HG02938 (cell line): ENCODE results near the gene HMG20A.

Experiments
- ATAC-seq: cut with Tn5 transposase; IDR thresholded peaks from one replicate; pipeline ENCODE4 v1.9.1; 2021; ENCODE audit warnings: mild to moderate bottlenecking, moderate library complexity; ENCODE audit not compliant: unreplicated experiment

Gene HMG20A

DNA sequence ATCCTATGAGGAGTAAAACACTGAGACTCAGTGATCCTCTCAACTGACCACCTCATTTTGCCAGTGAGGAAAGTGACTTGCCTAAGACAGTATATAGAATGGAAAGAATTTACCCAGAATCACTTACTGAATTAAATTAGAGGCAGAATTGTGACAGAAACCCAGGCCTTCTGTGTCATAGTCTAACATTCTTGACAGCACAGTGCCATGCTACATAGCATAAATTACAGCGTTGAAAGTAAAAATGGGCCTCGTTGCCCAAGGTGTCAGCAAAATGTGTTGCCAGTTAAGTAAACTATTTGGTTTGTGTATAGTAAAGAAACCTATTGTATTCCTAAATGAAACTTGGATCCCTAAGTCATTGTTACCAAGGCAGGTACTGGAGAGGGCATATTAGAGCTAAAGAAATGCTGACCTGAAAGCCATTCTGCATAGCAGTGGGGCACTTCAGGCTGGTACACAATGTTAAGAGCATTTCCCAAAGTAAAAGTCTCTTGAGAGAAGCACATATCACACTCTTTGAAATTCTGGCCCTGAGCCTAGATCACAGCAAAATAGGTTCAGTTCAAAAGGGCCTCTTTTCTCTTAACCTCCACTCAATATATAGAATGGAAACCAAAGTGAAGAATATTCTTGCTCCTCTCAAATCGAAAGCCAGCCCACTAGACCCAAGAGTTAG, 53.8 kb downstream of the HMG20A start:
- ATAC-seq: no peak

DNA sequence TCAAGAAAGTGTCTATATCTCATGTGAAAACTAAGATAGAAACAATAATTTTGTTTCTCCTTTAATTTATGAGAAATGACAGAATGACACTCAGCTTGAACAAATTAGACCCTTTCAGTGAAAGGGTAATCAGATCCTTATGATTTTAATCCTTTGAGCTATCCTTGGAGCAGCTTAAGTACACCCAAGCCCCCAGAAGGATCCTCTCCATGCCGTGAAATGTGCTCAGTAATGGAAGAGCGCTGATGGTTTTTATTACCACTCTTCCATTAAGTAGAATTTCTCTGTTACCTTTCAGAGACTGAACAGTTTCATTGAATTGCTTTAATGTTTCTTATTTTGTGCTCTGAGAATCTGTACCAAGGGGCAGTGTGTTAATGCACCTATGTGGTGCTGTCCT, 54.3 kb downstream of the HMG20A start:
- ATAC-seq: no peak

DNA sequence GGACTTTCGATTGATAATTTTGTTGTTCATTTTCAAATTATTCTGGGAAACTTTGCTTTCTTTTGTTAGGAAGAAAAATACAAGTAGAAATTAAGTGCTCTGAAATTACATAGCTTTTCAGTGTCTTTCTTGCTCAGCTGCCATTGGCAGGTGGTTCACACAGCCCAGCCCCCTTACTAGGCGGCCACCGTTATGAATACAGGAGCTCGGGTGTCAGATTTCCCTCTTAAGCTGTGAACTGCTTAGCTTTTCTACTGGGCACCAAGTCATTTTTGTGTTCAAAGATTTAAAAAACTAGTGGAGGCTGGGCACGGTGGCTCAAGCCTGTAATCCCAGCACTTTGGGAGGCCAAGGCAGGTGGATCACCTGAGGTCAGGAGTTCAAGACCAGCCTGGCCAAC, 55.2 kb downstream of the HMG20A start:
- no peak for ATAC-seq

DNA sequence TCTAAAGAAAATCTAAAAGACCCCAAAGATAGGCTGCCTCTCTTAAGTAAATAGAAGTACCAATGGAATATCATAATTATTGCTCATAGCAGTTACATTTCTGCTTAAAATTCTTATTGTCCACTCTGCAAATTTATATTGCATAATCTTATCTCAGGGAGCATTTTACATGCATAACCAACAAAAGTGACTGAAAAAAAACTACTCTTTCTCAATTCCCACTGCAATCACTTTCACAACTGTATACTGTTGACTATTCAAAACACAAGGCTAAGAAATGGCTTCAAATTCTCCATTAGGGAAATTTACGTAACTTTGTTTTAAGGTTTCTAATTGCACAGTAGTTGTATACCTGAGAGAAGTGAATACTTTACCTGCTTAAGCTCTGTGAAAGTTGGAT, 56.3 kb downstream of the HMG20A start:
- no peak for ATAC-seq

DNA sequence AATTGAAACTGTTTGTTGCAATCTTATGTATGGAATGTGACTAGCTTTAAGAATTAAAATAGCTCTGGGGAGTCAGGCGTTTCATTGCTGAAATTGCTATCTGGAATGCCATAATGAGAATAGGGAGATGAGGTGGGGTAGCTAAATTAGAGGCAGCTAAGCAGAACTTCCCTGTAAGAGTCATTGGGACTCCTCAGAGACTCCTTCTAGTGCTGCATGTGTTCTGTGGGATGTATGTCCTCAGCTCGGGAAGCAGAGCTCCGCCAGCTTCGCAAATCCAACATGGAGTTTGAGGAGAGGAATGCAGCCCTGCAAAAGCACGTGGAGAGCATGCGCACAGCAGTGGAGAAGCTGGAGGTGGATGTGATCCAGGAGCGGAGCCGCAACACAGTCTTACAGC, 57.4 kb downstream of the HMG20A start:
- no peak for ATAC-seq

DNA sequence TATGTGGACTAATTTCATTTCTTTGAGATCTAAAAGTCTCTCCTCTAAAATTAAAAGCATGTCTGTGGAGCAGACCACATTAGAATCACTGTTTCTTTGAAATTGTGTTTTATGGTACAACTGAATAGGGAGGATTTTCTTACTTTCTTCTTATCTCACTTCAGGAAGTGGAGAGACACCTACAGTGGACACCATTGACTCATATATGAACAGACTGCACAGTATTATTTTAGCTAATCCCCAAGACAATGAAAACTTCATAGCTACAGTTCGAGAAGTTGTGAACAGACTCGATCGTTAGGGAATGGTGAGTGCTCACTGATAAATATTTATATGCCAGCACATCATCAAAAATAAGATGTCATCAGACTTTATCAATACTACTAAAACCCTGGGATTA, 58.3 kb downstream of the HMG20A start:
- ATAC-seq: no peak

DNA sequence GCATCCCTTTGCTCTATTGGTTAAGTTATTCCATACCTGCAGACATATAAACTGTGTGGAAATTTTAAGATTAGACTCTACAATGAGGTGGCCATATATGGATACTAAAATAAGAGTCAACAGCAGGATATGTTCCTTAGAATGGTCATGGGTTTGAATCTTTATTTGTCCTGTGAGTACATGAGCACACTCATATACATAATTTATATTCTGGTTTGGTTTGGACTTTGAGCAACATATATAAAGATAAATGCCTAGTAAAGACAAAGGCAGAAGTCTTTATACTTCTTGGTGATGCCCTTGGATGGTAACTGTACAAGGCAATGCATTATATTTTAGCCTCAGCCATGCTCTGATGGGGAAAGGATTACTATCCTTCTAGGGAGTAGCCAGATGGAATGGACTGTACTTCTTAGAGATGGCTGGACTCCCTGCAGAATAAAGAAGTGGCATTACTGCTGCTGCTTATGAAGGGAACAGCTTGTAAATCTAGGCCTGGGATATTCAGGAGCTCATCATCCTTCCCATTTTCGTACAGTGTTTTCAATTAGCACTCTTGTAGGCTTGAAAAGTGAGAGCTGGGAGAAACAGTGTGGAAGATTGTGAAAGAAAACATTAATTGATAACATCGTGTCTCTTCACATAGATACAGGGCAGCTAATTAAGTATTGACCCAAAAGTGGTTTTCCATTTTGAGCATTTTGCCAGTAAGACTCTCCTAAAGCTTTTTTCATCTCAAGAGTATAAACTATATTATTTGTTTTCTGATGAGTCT, 60.4 kb downstream of the HMG20A start:
- no peak for ATAC-seq

DNA sequence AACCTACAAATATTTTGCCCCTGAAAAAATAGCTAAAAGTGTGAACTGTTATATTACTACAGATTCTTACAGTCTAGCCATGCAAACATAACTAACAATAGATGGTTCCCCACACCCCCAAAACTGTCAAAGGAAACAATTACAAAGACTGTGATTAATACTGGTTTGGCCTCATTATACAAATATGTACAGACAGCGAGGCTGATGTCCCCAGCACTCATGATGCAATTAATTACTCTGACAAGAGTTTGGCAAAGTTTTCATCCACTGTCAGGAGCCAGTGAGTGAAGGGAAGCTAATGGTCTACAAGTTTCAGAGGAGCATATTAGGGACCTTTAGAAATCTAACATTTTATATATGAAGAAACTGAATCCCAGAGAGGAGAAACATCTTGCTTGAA, 61.0 kb downstream of the HMG20A start:
- no peak for ATAC-seq

DNA sequence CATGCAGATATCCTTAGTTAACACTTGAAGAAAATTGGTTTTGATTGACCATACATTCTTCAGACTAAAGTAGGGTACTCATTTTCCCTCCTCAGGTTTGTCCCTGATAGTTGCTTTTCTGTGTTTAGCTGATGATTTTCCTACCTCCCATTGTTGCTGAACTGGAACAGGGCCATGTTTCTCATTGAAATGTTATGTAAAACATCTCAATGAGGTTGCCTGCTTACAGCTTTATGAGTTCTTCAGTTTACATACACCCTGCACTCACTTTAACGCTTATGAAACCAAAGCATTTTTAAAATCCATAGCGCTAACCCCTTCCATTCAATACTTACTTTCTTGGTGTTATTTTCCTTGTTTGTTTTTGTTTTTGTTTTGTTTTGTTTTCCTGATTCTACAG, 61.9 kb downstream of the HMG20A start:
- no peak for ATAC-seq

DNA sequence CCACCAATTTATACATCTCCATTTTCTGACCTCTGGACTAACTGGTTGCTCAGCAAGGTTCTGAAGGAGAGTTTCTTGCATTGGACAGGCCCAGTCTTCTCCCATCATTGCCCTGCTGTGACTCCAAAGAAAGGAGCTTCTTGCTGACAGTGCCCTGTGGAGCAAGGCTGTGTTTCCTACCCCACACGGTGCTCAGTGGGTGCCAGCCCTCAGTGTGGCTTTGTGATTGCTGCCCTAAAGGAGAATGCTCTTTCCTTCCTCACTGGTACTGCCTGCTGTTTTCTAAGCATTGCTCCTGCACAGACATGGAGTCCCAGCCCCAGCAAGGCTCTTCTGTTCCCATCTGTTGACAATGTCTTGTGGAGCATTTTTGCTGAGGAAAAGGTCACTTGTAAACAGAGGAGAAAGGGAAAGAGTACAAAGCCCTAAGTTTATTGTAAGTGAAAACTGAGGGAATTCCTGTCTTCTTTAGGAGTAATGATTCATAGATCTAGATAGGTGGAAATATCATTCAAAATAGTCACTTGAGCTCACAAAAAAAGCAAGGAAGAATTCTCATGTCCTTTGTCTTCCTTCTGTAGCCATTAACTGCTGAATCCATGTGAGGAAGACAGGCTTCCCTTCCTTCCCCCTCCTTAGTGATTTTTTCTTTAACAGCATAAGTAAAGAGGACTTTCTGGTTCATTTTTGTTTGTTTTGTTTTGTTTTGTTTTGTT, 62.9 kb downstream of the HMG20A start:
- no peak for ATAC-seq

DNA sequence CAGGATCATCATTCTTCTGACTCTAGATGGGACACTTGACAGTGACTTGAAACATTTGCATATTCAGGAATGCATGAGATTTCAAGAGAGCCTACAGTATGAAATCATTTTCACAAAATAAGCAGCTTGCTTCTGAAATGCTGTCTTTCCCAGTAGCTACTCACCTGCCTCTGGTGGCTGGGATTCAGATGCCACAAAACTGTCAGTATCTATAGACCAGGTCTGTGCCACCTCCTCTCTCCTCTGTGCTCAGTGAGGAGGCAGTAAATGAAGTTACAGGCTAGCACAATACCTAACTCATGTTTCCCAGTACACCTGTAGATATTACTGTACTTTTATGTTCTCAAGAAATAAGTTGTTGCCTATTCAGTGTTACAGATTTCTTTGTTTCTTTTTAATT, 64.3 kb downstream of the HMG20A start:
- no peak for ATAC-seq

DNA sequence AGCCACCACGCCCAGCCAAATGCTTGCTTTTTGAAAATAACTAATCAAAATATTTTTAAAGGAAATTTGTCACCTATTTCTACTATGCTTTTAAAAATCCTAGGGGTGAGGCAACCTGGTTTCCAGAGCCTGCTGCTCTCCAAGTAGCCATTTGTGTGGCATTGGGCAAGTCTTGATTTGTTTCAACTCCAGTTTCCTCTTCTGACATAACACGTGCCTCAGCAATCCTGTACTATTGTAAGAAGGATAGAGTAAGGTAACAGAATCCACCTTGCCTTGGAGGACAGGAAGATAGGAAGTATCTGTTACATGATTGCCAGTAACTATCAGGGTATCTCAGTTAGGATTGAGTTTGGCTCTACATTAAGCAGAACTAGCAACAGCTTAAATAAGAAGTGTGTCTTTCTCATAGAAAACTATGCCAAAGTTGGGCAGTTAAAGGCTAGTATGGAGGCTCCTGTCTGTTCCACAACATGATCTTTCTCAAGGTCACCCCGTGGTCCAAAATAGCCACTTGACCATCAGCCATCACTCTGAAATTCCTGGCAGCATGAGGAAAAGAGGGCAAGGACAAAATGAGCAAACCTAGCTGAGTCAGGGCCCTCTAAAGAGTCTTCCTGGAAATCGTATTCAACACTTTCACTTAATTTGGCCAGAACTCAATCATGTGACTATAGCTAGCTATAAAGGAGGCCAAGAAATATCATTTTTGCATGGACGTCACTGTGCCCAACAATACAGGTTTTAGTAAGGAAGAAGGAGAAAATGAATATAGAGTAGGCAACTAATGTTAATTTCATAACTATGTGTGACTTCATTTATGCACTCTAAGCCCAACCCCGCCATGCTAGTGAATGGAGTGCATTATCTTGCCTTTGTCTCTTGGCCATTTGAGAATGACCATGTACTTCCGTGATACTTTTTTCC, 66.1 kb downstream of the HMG20A start:
- ATAC-seq: no peak

DNA sequence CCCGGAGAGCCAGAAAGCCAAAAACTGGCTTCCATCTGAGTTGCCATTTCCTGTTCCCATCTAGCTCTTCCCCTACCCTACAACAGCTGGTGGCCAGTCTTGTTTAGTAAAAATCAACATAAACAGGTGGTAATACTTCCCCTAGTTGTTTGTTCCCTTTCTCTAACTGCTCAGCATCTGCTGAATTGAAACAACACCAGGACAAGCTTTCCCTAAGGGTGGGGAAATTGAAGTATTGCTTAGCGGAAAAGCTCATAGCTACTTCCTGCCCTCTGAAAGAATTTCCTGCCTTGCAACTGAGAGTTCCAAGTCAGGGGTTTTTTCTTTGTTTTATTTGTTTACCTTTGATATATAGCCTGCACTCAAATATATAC, 66.8 kb downstream of the HMG20A start:
- no peak for ATAC-seq

DNA sequence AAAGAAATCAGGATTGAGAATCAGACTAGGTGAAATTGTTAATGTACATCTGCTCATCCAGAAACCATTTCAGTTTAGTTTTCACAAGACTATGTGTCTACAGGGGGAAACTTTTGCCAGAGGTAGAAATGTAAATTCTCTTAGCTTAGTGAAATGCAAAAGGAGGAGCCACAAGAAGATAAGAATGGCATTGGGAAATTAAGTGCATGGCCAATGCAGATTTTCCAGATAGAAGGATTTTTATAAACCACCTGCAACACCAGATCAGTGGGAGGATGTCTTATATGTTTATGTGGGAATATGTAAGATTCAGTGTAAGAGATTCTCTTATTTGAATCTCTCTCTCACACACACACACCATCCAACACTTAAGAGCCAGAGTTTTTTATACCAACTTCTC, 67.2 kb downstream of the HMG20A start:
- ATAC-seq: no peak

DNA sequence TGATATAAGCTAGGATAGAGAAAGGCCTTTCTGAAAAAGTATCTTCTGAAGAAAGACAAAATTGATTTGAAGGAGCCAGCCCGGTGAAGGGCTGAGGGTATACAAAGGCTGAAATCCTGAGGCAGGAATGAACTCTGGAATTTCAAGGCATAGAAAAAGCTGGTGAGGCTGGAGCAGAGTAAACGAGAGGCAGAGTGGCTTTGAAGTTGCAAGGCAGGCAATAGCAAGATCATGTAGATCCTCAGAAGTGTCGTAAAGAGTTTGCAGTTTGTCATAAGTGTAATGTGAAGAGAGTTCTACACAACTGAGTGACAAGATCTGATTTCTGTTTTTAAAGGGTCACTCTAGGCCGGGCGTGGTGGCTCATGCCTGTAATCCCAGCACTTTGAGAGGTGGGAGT, 69.0 kb downstream of the HMG20A start:
- no peak for ATAC-seq

DNA sequence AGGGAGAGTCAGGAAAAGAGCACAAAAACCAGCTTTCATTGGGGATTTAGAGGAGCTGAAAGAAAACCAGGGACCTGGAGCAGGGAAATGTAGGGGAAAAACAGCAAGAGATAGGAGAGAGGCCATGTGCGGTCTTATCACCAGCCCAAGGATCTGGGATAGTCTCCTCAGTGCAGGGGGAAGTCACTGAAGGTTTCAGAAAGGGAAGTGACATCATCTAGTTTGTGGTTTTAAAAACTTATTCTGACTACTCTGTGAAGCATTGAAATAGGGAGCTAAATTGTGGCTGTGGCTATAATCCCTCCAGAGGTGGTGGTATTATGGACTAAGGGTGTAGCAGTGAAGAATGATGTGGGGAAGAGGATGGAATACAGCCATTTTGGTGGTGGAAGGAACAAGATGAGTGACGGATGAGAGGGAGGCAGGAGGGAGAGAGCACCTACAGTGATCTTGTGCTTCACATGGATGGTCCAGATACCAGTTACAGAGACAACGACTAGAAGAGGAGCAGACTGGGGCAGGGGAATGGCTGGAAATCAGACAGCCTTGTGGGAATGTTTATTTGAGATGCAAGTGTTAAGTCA, 72.7 kb downstream of the HMG20A start:
- no peak for ATAC-seq

DNA sequence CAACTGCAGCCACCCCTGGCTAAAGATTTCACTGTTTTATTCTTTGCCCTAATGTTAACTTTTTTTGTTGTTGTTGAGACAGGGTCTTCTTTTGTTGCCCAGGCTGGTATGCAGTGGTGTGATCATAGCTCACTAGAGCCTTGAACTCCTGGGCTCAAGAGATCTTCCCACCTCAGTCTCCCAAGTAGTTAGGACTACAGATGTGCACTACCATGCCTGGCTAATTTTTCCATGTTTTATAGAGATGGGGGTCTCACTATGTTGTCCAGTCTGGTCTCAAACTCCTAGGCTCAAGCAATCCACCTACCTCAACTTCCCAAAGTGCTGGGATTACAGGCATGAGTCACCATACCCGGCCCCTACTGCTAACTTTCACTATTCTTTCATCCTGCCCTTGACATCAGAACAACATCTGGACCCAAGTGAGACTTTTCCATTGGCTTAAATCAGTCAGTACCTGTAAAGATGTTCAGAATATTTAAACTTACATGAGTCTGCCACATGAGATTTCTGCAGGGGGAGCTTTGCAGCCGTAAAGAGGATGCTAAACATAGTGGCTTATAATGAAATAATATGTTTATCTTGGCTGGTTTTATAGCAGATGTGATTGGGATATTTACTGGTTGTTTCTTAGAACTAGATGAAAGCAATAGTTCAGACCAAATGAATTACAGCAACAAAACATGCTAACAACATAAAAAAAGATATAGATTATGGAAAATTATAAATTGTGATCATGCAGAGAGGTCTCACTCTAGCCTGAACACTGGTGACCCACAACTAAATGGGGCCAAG, 73.6 kb downstream of the HMG20A start:
- ATAC-seq: no peak

DNA sequence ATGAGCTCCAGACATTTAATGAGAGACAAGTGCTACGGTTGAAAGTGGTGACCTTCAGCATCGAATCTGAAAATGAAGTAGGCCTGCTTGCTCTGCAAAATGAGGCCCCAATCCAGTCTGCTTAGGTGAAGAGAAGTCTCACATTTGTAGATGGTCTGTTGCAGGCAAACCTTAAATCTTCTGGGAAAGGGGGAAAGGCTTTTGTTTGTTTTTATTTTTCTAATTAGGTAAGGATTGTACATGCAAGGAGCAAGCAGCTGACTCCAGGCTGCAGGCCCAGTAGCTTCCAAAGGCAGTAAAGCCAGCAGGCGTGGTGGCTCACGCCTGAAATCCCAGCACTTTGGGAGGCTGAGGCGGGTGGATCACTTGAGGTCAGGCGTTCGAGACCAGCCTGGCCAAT, 74.3 kb downstream of the HMG20A start:
- no peak for ATAC-seq

DNA sequence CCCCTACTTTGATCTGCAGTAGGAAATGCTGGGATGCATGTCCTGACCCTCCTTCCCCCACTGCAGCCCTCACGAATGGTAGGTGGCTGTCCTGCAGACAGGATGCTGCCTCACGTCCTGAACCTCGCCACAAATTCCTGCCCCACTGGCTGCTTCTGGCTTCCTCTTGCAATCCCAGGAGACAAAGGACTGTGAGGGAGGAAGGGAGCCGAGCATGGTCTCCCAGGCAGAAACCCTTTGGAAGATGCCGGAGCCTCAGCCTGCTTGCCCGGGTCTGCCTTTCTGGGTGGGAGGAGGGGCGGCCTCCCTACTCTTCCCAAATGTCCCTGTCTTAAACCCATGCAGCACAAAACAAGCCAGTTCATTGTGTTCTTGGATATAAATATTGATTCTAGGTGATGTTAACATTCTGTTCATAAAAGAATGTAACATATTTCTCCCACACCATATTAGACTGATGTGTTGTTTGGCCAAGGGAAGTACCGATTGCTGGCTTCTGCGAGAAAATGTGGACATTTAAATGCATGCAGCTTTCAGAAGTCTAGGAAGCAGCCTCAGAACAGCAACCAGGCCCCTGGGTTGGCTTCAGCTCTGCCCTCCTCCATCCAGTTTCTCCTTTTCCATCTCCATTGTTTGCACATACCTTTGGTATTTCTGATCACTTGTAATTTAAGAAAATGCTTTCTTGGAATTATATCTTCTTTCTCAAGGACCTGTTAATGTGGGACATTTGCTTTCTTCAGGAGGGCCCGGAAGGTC, 75.3 kb downstream of the HMG20A start:
- no peak for ATAC-seq
